Measurements from ENCODE around the gene LY6G6D.

Gene LY6G6D

DNA sequence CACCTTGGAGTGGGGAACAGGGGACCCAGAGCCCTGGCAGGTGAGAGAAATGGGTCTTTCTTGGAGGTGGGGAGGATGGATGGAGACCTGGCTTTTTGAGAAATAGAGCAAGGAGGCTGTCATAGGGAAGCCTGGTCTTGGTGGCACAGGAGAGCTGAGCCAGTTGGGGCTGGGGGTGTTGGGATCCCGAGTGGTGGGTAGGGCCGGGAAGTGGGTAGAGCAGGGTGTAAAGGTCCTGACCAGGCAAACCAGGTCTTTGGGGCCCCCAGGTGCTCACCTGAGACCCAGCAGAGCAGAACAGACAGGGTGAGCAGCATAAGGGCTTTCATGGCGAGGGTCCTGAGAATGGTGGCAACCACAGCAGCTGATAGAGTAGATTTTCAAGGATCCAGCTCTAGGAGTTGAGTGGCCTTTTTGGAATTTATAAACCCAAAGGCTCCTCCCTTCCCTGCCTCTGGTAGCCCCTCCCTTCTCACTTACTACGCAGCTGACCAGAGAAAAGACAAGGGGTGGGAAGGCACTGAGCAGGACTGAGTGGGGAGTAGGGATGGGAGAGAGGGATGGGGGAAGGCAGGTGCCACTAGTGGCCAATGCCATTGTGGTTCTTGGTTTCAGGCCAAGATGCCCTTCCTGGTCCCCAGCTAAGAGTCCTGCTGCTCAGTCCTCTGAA, 6.3 kb downstream of the LY6G6D start, which contains the start of gene LY6G6C:
Gene LY6G6C (minus strand): TSS at position 396 of the 670 bp plus-strand sequence. CDS start 67 bp downstream, at position 329.
- FAIRE-seq = no peak

DNA sequence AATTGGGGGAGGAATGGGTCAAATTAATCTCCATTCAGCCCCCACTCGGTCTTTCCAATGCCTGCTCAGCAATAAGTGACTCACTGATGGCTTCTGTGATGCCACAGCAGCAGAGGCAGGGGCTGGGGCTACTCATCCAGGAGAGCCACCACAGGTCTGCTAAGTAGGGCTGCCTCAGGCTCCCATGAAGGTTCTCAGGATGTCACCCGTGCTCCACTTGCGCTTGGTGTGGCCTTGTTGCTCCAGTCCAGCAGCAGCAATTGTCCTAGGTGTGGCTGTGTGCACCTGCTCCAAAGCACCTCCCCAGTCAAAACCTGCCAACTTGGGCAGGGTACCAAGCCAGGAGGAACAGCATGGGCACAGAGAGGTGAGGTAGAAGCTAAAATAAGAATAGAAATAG, 7.0 kb downstream of the LY6G6D start:
- no peak for FAIRE-seq

DNA sequence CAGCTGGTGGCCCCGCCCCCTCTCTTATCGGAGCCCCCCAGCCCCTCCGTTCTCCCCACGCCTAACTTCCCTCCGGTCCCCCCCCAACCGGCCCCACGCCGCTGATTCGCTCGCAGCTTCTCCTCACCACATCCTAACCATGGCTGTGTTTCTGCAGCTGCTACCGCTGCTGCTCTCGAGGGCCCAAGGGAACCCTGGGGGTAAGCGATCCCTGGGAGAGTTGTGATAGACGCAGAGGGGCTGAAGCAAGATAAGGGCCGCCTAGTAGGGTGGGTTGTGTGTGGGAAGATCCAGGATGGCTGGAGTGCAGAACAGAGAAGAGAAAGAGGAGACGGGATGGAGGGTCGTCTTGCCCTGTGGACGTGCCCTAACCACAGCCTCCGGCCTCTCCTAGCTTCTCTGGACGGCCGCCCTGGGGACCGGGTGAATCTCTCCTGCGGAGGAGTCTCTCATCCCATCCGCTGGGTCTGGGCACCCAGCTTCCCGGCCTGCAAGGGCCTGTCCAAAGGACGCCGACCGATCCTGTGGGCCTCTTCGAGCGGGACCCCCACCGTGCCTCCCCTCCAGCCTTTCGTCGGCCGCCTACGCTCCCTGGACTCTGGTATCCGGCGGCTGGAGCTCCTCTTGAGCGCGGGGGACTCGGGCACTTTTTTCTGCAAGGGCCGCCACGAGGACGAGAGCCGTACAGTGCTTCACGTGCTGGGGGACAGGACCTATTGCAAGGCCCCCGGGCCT, 8.3 kb downstream of the LY6G6D start, which contains the start of gene MPIG6B:
Gene MPIG6B (plus strand): TSS at position 129 of the 735 bp plus-strand sequence. CDS start 11 bp downstream, at position 140.
- FAIRE-seq = no peak

DNA sequence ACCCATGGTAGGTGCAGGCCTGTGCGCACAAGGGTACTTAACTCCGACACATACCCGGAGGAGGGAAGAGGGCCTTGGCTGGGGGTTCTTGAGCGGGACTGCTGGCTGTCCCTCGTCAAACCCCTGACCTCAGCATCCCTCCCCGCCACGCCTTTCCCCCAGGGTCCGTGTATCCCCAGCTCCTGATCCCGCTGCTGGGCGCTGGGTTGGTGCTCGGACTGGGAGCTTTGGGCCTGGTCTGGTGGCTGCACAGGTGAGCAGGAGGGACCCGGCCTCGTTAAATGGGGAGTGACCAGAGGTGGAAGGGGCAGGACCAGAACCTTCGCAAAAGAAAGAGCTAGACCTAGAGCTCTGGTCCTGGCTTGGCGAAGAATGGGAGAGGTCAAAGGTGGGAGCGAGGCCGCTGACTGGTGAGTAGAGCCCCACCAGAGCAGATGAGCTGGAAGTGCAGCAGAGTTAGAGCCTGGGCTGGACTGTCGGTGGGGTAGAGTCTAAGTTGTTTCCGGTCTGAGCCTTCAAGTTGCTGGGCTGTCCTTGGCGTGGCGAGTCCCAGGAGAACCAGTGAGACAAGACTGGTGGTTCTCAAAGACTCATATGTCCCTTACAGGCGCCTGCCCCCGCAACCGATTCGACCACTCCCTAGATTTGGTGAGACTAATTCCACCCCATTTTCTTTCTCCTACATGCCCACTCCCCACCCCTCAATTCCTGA, 9.0 kb downstream of the LY6G6D start:
- no peak for FAIRE-seq

DNA sequence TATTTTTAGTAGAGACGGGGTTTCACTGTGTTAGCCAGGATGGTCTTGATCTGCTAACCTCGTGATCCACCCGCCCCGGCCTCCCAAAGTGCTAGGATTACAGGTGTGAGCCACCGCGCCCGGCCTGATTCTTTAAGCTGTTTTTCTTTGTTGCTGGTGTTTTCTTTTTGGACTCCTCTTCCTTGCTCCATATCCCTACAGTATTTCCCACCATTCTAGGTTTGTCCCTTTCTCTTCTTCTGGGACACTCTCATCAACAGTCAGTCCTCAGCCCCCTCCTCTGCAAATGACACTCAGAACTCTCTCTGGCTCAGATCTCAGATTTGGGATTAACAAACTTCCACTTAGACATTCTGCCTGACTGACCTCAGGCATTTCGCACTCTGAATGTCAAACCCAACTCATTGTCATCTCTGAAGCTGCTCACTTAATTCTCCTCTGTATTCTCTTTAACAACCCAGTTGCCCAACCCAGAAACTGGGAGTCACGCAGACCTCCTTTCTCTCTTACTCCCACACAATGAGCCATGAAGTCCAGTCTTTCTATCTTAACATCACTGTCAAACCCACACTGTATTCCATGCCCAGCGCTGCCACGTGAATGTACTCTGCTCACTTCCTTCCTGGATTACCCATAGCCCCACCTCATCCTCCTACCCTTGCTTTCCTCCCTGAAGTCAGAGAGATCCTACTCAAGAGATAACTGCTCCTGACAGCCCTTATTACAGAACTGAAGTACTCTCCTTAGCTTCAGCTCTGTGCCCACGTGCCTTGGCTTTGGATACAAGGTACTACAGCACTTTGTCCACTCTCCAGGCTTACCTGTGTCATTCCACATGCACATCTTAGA, 10.6 kb downstream of the LY6G6D start:
- FAIRE-seq = no peak

DNA sequence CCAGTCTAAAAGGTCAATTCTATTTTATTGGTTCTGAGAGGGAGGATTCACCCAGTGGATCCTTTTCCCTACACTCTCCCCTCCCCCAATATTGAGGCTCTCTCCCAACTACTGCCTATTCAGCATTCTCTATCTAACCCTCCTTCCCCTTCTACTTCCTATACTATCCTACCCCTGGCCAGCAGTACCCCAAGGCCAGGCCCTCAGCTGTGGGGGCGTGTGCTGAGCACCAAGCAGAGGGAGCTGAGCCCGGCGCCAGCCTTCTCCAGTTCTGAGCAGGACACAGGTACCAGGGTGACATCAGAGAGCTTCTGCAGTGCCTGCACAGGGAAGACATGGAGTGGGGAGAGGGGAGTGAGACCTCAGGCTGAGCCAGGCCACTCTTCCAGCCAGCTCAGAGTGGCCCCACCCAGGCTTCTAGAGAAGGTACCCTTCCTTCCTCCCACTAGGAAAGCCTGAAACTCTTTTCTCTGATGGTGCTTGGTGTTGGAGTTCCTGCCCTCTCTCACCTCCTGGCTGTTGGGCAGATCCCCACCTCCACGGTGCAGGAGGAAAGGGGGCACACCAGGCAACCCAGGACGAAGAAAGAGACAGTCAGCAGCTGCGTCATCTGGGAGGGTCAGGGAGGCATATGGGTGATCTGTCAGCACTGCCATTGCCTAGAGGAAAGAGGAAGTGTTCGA, 12.0 kb downstream of the LY6G6D start:
- no peak for FAIRE-seq

DNA sequence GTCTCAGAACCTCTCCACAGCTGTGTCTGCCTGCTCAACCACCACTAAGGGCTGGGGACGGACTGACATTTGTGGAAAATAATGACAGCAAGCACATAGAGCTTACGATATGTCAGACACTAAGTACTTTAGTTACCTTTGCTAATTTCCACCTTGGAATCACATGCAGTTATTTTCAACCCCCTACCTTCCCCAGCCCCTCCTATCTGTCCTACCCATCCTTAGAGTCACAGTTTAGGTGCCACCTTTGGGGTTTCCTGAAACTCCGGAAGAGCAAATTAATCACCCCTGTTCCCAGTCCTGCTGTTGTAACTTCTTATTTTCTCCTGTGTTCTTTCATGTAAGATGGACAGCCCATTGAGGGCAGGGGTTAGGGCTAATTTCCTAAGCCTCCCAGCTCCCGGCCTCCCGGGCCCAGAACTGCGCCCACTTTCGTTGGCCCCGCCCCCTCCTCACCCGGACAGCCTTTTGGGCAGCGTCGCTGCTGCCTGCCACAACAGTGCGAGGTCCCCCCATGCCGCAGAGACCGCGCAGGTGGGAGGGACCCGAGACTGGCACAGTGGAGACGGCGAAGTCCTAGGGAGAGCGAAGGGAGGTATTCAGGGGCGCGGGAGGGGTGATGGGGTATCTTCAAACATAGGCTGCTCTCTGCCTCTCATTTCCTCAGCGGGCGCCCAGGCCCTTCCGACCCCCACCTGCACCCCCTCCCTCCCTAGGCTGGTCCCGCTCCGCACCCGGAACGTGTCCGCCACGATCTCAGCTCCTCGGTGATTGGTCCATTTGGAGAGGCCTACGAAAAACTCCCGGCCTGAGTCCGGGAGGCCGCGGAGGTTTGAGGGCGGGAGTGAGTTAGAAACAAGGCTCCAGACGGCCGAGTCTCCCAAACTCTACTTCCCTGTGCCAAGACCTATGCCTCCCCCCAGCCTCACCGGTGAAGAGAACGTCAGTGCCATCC, 12.8 kb downstream of the LY6G6D start:
- FAIRE-seq = no peak

DNA sequence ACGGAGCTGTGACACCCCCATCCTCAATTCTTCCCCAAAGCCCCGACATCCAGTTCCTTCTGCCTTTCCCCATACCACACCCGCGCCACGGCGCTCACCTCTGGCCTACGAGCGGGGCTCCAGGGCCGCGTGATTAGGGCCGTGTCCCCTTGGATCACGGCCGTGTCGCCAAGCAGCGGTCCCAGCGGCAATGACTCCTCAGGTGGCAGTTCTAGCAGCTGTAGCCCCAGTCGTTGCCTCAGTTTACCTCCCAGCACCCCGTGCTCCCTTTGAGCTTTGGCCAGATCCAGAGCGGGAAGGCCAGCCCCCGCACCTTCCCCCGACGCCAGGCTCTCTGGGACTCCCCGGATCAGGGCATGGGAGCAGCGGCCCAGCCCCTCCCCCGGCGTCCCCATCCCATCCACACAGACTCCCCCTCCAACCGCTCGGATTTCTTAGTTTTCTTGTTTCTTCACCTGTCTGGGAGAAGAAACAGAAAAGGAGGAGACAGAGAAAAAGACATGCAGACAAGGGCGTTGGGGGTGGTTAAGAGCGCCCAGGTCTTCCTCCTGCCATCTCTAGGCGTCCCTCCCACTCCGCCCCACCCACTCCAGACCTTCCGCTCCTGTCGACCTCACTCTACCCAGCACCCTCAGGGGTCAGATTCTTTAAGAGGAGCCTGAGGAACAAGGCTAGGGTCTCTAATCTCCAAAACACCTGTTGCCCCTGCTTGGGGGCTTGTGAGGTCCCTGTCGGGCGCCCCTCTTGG, 13.8 kb downstream of the LY6G6D start, which contains the start of gene DDAH2:
Gene DDAH2 (minus strand): TSS at position 533 of the 748 bp plus-strand sequence. CDS start 138 bp downstream, at position 395.
- no peak for FAIRE-seq

DNA sequence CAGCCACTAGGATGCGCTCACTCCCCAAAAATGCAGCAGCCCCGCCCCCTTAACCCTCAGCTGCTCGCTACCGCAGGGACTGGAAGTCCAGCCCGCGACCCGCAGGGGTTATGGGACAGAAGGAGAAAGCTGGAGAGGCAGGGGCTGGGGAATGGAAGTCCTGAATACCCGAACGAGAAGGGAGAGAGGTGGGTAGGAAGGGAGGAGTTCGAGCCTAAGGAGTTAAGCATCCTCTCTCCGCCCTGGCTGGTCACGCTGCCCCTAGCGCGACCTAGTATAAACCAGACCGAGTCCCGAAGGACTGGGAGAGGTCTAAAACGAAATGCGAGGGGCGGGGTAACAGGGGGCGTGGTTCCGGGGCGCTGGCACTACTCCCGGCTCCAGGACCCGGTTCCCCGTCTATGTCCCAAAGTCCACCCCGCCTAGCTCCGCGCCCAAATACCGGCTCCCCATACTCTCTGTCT, 14.4 kb downstream of the LY6G6D start:
- peak; percentile 3 for FAIRE-seq

DNA sequence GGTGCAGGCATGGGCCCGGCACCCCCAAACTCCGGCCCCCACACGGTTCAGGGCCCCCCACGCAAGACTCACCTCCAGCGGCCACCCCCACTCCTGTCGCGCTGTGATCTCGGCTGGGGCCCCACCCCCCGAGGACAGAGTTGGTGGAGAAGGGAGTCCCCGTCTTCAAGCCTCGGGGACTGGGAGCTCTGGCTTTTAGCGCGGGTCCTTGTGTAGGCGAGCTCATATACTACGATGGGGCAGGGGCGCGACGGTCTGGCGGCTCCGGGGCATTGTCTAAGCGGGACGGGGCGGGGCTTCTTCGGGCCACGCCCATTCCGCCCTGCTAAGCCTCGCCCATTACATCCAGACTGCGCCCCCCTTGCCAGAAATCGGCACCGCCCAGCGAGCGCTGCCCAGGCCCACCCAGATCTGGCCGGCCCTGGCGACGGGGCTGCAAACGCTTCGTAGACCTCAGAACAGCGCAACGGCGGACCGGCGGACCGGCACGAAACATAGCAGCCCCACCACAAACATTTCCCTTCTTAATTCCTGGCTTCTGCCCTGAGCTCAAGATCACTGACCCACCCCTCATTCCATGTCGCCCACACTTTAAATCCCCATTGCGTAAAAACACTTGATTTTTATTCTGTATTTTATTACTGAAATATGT, 15.0 kb downstream of the LY6G6D start:
- peak; percentile 96 for FAIRE-seq

DNA sequence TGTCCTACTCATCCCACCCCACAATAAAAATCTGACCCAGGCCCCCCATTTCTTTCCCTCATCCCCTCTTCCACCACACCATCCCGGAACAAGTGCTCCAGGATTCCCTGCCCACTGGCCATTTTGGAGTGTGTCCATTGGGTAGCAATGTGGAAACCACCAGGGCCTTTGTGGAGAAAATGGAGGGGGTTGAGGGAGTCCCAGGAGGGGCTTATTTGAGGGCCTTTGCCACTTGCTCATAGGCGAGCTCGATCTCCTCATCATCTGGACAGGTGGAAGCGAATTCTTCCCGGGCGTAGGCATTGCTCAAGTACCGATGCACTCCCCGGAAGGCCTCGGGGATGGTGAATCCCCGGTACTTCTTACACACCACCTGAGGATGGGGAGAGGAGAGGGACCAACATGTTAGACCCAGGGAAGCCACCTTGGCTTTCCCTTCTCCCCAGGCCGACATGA, 15.5 kb downstream of the LY6G6D start:
- FAIRE-seq = no peak

DNA sequence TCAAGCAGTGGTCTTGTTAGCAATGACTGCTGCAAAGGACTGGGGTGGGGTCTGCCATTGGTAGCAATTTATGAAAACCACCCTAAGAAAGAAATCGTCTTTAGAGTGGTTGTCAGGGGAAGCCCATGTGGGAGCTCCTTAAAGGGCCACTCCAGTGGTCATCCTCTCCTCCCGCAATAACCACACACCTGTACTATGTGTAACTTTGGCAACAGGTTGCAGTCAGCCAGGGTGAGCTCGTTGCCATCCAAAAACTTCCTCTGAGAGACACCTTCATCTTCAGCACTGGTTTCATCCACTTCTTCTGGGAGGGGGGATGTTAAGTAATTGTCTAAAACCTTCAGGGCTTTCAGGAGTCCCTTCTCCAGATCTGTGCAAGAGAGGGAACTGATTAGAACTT, 16.9 kb downstream of the LY6G6D start:
- FAIRE-seq = no peak

DNA sequence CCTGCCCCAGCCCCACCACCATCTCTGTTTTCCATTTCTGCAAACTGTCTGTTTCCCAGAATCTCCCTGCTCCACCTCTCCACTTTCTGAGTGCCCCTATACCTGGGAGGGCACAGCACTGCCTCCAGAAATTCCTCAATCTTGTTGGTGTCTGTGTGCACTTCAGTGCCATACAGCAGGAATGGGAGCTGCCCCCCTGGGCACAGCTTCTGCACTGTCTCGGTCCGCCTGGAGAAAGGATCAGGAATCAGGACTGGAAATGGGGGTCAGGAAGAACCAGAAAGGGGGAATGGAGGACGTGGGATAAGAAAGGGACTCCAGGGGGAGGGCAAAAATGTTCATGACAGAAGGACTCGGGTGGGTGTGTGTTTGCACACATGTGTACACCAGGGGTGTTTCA, 18.6 kb downstream of the LY6G6D start:
- FAIRE-seq = no peak

DNA sequence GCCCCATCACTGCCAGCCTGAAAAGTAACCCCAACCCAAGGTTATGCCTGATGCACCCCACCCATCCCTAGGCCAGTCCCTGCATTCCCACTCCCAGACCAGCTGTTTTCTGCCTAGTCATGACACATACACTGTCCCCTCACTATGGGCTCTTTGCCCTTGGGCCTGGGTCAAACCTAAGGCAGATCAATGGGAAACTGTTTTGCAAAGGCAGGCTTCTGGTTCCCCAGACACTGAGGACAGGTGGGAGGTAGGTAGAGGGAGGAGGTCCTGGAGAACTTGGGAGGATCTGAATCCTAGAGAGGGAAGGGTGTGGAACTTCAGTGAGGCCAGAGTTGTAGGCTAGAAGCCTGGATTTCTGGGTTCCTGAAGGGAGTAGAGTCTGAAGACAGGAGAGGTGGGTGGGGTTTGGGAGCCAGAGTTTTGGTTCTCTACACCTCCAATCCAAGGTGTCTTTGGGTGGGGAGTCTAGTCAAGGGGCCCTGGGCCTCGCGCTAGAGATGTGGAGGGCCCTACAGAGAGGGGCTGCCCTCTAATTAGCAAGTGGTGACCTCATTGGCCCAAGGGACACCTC, 19.2 kb downstream of the LY6G6D start:
- FAIRE-seq = no peak

DNA sequence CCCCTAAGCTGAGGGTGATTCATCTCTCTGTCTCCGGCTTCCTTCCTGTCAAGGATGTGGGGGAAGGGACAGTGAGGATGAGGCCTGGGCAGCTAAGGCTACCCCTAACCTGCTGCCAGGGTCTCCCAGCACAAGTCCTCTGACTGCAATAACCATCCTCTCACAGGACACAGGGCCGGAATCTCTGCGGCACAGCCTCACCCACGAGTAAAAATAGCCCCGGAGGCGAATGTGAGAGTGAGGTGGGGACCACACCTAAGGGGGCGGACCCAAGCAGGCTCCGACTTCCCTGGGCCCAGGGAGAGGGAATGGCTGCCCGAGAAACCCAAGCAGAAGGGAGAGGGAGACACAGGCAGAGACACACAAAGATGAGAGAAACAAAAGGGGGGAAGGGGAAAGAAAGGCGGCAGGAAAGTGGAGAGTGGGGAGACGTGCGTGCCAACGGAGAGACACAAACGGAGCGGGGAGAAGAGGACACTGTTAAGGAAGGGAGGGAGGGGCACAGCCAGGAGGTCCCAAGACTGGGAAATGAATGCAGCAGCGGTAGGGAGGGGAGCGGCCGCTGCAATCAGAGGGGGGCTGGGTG, 19.8 kb downstream of the LY6G6D start:
- FAIRE-seq = no peak

DNA sequence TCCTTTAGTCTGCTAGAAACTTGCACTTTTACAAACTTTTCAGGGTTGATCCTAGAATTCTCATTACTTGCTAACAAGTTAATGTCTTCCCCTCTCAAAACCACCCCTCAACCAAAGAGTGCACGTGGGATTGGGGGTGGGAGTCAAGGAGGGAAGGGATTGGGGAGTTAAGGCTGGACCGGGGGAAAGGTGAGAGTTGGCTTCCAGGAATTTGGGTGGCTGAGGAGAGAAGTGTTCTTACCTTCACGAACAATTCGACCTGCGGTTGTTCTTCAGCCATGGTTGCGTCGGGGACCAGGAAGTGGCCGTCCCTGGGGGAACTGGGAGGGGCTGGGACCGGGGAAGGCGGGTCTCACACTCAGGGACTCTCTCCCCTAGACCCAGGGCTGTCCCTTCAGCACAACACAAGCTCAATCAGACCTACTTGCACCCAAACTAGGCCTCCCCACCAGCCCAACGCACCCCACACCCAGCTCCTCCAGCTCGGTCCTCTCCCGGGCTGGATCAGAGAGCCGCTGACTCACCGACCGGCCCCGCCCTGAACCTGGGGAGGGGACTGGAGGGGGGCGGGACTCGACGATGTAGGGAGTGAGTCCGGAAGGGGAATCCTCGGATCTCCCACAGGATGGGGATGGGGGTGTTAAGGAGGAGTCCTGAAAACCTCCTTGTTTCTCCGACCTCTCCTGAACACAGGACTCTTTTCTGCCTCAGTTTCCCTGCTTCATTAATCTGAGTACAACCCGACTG, 21.0 kb downstream of the LY6G6D start, which contains the start of gene CLIC1:
Gene CLIC1 (minus strand): TSS at position 510 of the 747 bp plus-strand sequence. CDS start 230 bp downstream, at position 280.
- FAIRE-seq = no peak

DNA sequence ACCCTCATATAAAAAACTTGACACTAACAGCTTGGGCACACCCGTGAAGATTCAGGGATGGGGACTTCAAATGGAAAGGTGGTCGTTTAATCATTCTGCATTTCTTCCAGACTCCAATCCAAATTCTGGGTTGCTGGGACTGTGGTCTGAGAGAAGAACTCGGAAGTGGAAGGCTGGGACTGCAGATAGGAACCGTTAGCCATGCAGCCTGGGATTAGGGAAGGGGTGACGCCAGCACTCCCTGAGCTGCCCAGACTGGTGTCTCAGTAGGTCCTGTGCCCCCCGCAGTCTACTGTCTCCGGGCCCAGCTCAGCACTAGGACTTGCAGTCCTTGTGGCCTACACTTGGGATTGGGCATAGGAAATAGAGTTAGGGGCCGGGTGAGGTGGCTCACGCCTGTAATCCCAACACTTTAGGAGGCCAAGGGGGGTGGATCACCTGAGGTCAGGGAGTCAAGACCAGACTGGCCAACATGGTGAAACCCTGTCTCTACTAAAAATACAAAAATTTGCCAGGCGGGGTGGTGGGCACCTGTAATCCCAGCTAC, 21.7 kb downstream of the LY6G6D start:
- FAIRE-seq = no peak
